ENCODE measurements around the gene PTPRG. TPM values are rescaled to one million over a fixed set of nuclear protein-coding genes. Genes with fewer than 3 reads are reported as not detected.

PTPRG gene
- total and polyA plus RNA-seq, 2 experiments from 2014 or later, result 24.4 to 131 TPM

DNA sequence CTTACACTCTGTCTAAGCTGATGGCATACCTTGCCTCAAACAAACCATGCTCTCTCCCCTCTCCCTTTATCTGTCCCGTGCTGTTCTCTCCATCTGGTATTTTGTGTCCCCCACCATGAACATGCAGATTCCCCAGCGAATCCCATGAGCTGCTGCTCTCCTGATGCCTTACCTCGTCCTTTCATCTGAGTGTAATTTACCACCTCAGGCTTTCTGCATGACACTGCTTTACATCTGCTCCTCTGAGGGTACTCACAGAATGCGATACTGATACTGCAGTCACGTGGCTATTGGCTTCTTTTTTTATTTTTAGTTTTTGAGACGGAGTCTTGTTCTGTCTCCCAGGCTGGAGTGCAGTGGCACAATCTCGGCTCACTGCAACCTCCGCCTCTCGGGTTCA, 341.7 kb downstream of the PTPRG start:
- DNase-seq (ENCODE audit: low spot score) (peak; percentile 44), ATAC-seq (peak; percentile 62)
- no peaks in the 10 kb centered on the region for H3F3A ChIP-seq (replicated peaks; ENCODE audit: low read depth)
- H3K4me1 ChIP-seq (ENCODE audit: insufficient read depth), result peaks cover 39% of the 10 kb centered on the region
- peaks cover 19% of the 10 kb centered on the region for H3K27me3 Mint-ChIP-seq (ENCODE audit: insufficient read depth, low read depth, poor library complexity)
- no peak overlapping the region; the same call in 1 of the 2 replicates for H3K27ac ChIP-seq (ENCODE audit: low read depth)
- H3K9me3 Mint-ChIP-seq, result no peaks in the 10 kb centered on the region
- H3K27me3 ChIP-seq (ENCODE audit: insufficient read depth), result no peaks in the 10 kb centered on the region
- H4K20me1 ChIP-seq (replicated peaks; ENCODE audit: insufficient read depth), result peaks cover 7% of the 10 kb centered on the region; the same call in 1 of the 2 replicates
- H3K27ac Mint-ChIP-seq, result peak overlapping the region; percentile 42
- H3K4me1 Mint-ChIP-seq, result peaks cover 68% of the 10 kb centered on the region
- no peak overlapping the region; the same call in 2 of the 3 replicates for H3K4me3 Mint-ChIP-seq
- H3K4me3 ChIP-seq, result no peak overlapping the region
- H3K36me3 ChIP-seq (ENCODE audit: insufficient read depth), result no peaks in the 10 kb centered on the region
- no peak overlapping the region for H3K4me2 ChIP-seq
- H3K79me2 ChIP-seq (replicated peaks; ENCODE audit: insufficient read depth), result peaks cover 77% of the 10 kb centered on the region
- H2AFZ ChIP-seq, result no peak overlapping the region
- H3K36me3 Mint-ChIP-seq (ENCODE audit: low read depth), result no peaks in the 10 kb centered on the region
- H3K9me2 ChIP-seq (ENCODE audit: insufficient read depth), result no peaks in the 10 kb centered on the region
- TF ChIP-seq POLR2AphosphoS5 (IDR thresholded peaks at IDR 0.05; ENCODE audit: low read depth) (no peak), REST (IDR thresholded peaks at IDR 0.05; ENCODE audit: unreplicated experiment) (no peak), EZH2phosphoT487 (IDR thresholded peaks at IDR 0.05; ENCODE audit: unreplicated experiment) (no peak), ZNF114 (CRISPR knock-in tag; IDR thresholded peaks at IDR 0.05) (no peak), ZNF462 (CRISPR knock-in tag; IDR thresholded peaks at IDR 0.05) (no peak)
- TF ChIP-seq, protein P1, sequence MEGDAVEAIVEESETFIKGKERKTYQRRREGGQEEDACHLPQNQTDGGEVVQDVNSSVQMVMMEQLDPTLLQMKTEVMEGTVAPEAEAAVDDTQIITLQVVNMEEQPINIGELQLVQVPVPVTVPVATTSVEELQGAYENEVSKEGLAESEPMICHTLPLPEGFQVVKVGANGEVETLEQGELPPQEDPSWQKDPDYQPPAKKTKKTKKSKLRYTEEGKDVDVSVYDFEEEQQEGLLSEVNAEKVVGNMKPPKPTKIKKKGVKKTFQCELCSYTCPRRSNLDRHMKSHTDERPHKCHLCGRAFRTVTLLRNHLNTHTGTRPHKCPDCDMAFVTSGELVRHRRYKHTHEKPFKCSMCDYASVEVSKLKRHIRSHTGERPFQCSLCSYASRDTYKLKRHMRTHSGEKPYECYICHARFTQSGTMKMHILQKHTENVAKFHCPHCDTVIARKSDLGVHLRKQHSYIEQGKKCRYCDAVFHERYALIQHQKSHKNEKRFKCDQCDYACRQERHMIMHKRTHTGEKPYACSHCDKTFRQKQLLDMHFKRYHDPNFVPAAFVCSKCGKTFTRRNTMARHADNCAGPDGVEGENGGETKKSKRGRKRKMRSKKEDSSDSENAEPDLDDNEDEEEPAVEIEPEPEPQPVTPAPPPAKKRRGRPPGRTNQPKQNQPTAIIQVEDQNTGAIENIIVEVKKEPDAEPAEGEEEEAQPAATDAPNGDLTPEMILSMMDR (conservative IDR thresholded peaks at IDR 0.05; ENCODE audit: low read depth in 2 of 2), result no peak

Measured in GM23338 (cell line).